Activated CD8-positive, alpha-beta memory T cell treated with anti-CD3 and anti-CD28 coated beads for 1 hour (primary cell): ENCODE results near the gene NR3C2.

Experiments
- DNase-seq, 2 donors: peaks; one replicate each; pipeline ENCODE4 v3.0.0-alpha.2; 2020; ENCODE audit warnings: low read depth in 1 of 2; ENCODE audit errors: extremely low read depth in 1 of 2

NR3C2 gene

GRCh38 chr4:148435654-148436406, 6.4 kb downstream of the NR3C2 start:
- DNase-seq: no peak

GRCh38 chr4:148434075-148434773, 8.0 kb downstream of the NR3C2 start:
- DNase-seq: no peak

GRCh38 chr4:148431401-148431800, 10.8 kb downstream of the NR3C2 start:
- no peak for DNase-seq

GRCh38 chr4:148430854-148431253, 11.4 kb downstream of the NR3C2 start:
- no peak for DNase-seq

- DNase-seq: no peak
Measured at GRCh38 chr4:148429206-148429605, 13.0 kb downstream of the NR3C2 start.

- DNase-seq: no peak
Measured at GRCh38 chr4:148426643-148427042, 15.6 kb downstream of the NR3C2 start.

- no peak for DNase-seq
Measured at GRCh38 chr4:148425327-148426110, 16.7 kb downstream of the NR3C2 start.

- no peak for DNase-seq
Measured at GRCh38 chr4:148420397-148420796, 21.8 kb downstream of the NR3C2 start.

GRCh38 chr4:148415500-148415899, 26.7 kb downstream of the NR3C2 start:
- no peak for DNase-seq

GRCh38 chr4:148412460-148412994, 29.7 kb downstream of the NR3C2 start:
- no peak for DNase-seq

- DNase-seq: no peak
Measured at GRCh38 chr4:148405161-148405893, 36.9 kb downstream of the NR3C2 start.

GRCh38 chr4:148398988-148399387, 43.2 kb downstream of the NR3C2 start:
- no peak for DNase-seq

- no peak for DNase-seq
Measured at GRCh38 chr4:148397771-148398170, 44.4 kb downstream of the NR3C2 start.

- no peak for DNase-seq
Measured at GRCh38 chr4:148396986-148397673, 45.1 kb downstream of the NR3C2 start.

GRCh38 chr4:148395771-148396170, 46.4 kb downstream of the NR3C2 start:
- DNase-seq: no peak

- no peak for DNase-seq
Measured at GRCh38 chr4:148391056-148391455, 51.2 kb downstream of the NR3C2 start.

GRCh38 chr4:148390311-148390710, 51.9 kb downstream of the NR3C2 start:
- DNase-seq: no peak

GRCh38 chr4:148380291-148380690, 61.9 kb downstream of the NR3C2 start:
- no peak for DNase-seq

- DNase-seq: peak; percentile 4 to 20
Measured at GRCh38 chr4:148376151-148376550, 66.1 kb downstream of the NR3C2 start.

- DNase-seq: no peak
Measured at GRCh38 chr4:148375584-148375983, 66.6 kb downstream of the NR3C2 start.
